Measurements from ENCODE around the gene PPP3CA. TPM values are rescaled to one million over a fixed set of nuclear protein-coding genes. Genes with fewer than 3 reads are reported as not detected.

The PPP3CA gene
- total and polyA plus RNA-seq, 3 experiments from 2014 or later, result 6.9 to 30.7 (median 30.0) TPM

GRCh38 chr4:101040776-101041175 lies 306.6 kb downstream of the PPP3CA start:
- H3K27me3 Mint-ChIP-seq, result no peaks in the 10 kb centered on the region
- POLR2A ChIA-PET, result interaction anchor here (0.6 kb wide), 1 partner anchor 221 kb away, joined by 3 read pairs; no protein-coding TSS in a partner anchor
- CTCF ChIA-PET, result interaction anchor here (1.3 kb wide), 1 partner anchor 192 kb away, joined by 3 read pairs; no protein-coding TSS in a partner anchor
- H3K27ac Mint-ChIP-seq, result no peak overlapping the region
- H3K4me3 ChIP-seq (ENCODE audit: low read length), result no peak overlapping the region
- peaks cover 6 to 12% (median 9%) of the 10 kb centered on the region in 3 donors for H3K36me3 Mint-ChIP-seq
- H3K9me3 ChIP-seq (ENCODE audit: low read length), result no peaks in the 10 kb centered on the region
- H3K36me3 ChIP-seq (ENCODE audit: insufficient read depth, low read length), result no peaks in the 10 kb centered on the region
- DNase-seq, result no peak
- H3K27ac ChIP-seq (ENCODE audit: low read depth, low read length), result no peak overlapping the region
- peaks cover 20% of the 10 kb centered on the region for H3K4me1 ChIP-seq (ENCODE audit: insufficient read depth, low read length)
- H3K4me3 Mint-ChIP-seq, result no peak overlapping the region
- H3K4me1 Mint-ChIP-seq, result peaks cover 51 to 68% (median 57%) of the 10 kb centered on the region in 3 donors
- no peaks in the 10 kb centered on the region for H3K27me3 ChIP-seq (ENCODE audit: insufficient read depth, low read length, poor library complexity, severe bottlenecking)
- no peaks in the 10 kb centered on the region for H3K9me3 Mint-ChIP-seq

- Histone ChIP-seq H3K9me3 (ENCODE audit: low read length) (no peaks in the 10 kb centered on the region), H3K4me1 (ENCODE audit: insufficient read depth, low read length) (peaks cover 20% of the 10 kb centered on the region), H3K27me3 (ENCODE audit: insufficient read depth, low read length, poor library complexity, severe bottlenecking) (no peaks in the 10 kb centered on the region), H3K36me3 (ENCODE audit: insufficient read depth, low read length) (no peaks in the 10 kb centered on the region), H3K4me3 (ENCODE audit: low read length) (no peak overlapping the region), H3K27ac (ENCODE audit: low read depth, low read length) (no peak overlapping the region)
- no peaks in the 10 kb centered on the region for H3K9me3 Mint-ChIP-seq
- POLR2A ChIA-PET, result interaction anchor here (0.7 kb wide), 1 partner anchor 11 kb away, joined by 3 read pairs; no protein-coding TSS in a partner anchor
- peak in 3 of 5 donors; percentile 22 to 78 (median 40) for DNase-seq
- CTCF ChIA-PET, result interaction anchor here (1.0 kb wide), 1 partner anchor 12 kb away, joined by 3 read pairs; no protein-coding TSS in a partner anchor
- H3K4me1 Mint-ChIP-seq, result peaks cover 48 to 60% (median 59%) of the 10 kb centered on the region in 3 donors
- H3K27me3 Mint-ChIP-seq, result no peaks in the 10 kb centered on the region
- H3K36me3 Mint-ChIP-seq, result peaks cover 0 to 8% (median 5%) of the 10 kb centered on the region in 3 donors
- H3K4me3 Mint-ChIP-seq, result peak overlapping the region in 6 of 7 donors; percentile 16 to 71 (median 49)
- H3K27ac Mint-ChIP-seq, result peak overlapping the region in 7 of 8 donors; percentile 40 to 86 (median 75)
These were observed 308.0 kb downstream of the PPP3CA start for GRCh38 chr4:101039367-101039766.

- no peak overlapping the region for H3K4me3 ChIP-seq (ENCODE audit: low read length)
- Mint-ChIP-seq H3K4me1 (peaks cover 56 to 68% (median 63%) of the 10 kb centered on the region in 3 donors), H3K27ac (peak overlapping the region; percentile 21 to 91 (median 76)), H3K4me3 (peak overlapping the region; percentile 24 to 80 (median 67)), H3K9me3 (no peaks in the 10 kb centered on the region), H3K27me3 (no peaks in the 10 kb centered on the region), H3K36me3 (peaks cover 0 to 8% (median 7%) of the 10 kb centered on the region in 3 donors)
- H3K27ac ChIP-seq (ENCODE audit: low read depth, low read length), result no peak overlapping the region
- H3K36me3 ChIP-seq (ENCODE audit: insufficient read depth, low read length), result no peaks in the 10 kb centered on the region
- peak in 1 of 5 donors; percentile 40 for DNase-seq
- CTCF ChIA-PET, result interaction anchor here (1.0 to 1.9 kb wide), 2 partner anchors 13 to 18 kb away, joined by 3 to 8 read pairs; no protein-coding TSS in a partner anchor
- no peaks in the 10 kb centered on the region for H3K27me3 ChIP-seq (ENCODE audit: insufficient read depth, low read length, poor library complexity, severe bottlenecking)
- H3K9me3 ChIP-seq (ENCODE audit: low read length), result no peaks in the 10 kb centered on the region
- POLR2A ChIA-PET, result interaction anchor here (0.7 to 2.0 kb wide), 2 partner anchors 17 to 18 kb away, joined by 3 to 6 read pairs; no protein-coding TSS in a partner anchor
- peaks cover 20% of the 10 kb centered on the region for H3K4me1 ChIP-seq (ENCODE audit: insufficient read depth, low read length)
These were observed 309.4 kb downstream of the PPP3CA start for GRCh38 chr4:101037938-101038413.

GRCh38 chr4:101037249-101037648 lies 310.1 kb downstream of the PPP3CA start:
- ChIA-PET POLR2A (interaction anchor here (2.0 kb wide), 1 partner anchor 16 kb away, joined by 6 read pairs; no protein-coding TSS in a partner anchor), CTCF (interaction anchor here (1.9 kb wide), 1 partner anchor 17 kb away, joined by 8 read pairs; no protein-coding TSS in a partner anchor)
- Histone ChIP-seq H3K27me3 (ENCODE audit: insufficient read depth, low read length, poor library complexity, severe bottlenecking) (no peaks in the 10 kb centered on the region), H3K4me1 (ENCODE audit: insufficient read depth, low read length) (peaks cover 20% of the 10 kb centered on the region), H3K9me3 (ENCODE audit: low read length) (no peaks in the 10 kb centered on the region), H3K27ac (ENCODE audit: low read depth, low read length) (no peak overlapping the region), H3K36me3 (ENCODE audit: insufficient read depth, low read length) (no peaks in the 10 kb centered on the region), H3K4me3 (ENCODE audit: low read length) (no peak overlapping the region)
- Mint-ChIP-seq H3K36me3 (peaks cover 0 to 9% (median 6%) of the 10 kb centered on the region in 3 donors), H3K27ac (peak overlapping the region in 3 of 8 donors; percentile 36 to 84 (median 80)), H3K9me3 (no peaks in the 10 kb centered on the region), H3K4me1 (peaks cover 51 to 62% (median 57%) of the 10 kb centered on the region in 3 donors), H3K27me3 (no peaks in the 10 kb centered on the region), H3K4me3 (no peak overlapping the region)
- DNase-seq, result no peak

GRCh38 chr4:101035487-101035886 lies 311.8 kb downstream of the PPP3CA start:
- H3K4me3 Mint-ChIP-seq, result no peak overlapping the region
- Histone ChIP-seq H3K27me3 (ENCODE audit: insufficient read depth, low read length, poor library complexity, severe bottlenecking) (no peaks in the 10 kb centered on the region), H3K36me3 (ENCODE audit: insufficient read depth, low read length) (no peaks in the 10 kb centered on the region), H3K27ac (ENCODE audit: low read depth, low read length) (no peak overlapping the region), H3K4me1 (ENCODE audit: insufficient read depth, low read length) (peaks cover 20% of the 10 kb centered on the region), H3K4me3 (ENCODE audit: low read length) (no peak overlapping the region), H3K9me3 (ENCODE audit: low read length) (no peaks in the 10 kb centered on the region)
- no peaks in the 10 kb centered on the region for H3K27me3 Mint-ChIP-seq
- CTCF ChIA-PET, result no interaction called here
- no peaks in the 10 kb centered on the region for H3K9me3 Mint-ChIP-seq
- no peak for DNase-seq
- peak overlapping the region in 5 of 8 donors; percentile 9 to 37 (median 17) for H3K27ac Mint-ChIP-seq
- H3K36me3 Mint-ChIP-seq, result peaks cover 0 to 19% (median 8%) of the 10 kb centered on the region in 3 donors
- POLR2A ChIA-PET, result no interaction called here
- peaks cover 40 to 52% (median 50%) of the 10 kb centered on the region in 3 donors for H3K4me1 Mint-ChIP-seq

- peak overlapping the region in 4 of 8 donors; percentile 9 to 52 (median 33) for H3K27ac Mint-ChIP-seq
- H3K4me1 ChIP-seq (ENCODE audit: insufficient read depth, low read length), result peaks cover 15% of the 10 kb centered on the region
- no peaks in the 10 kb centered on the region for H3K27me3 Mint-ChIP-seq
- H3K27me3 ChIP-seq (ENCODE audit: insufficient read depth, low read length, poor library complexity, severe bottlenecking), result no peaks in the 10 kb centered on the region
- no peak overlapping the region for H3K4me3 Mint-ChIP-seq
- H3K4me3 ChIP-seq (ENCODE audit: low read length), result no peak overlapping the region
- H3K36me3 Mint-ChIP-seq, result peaks cover 0 to 20% (median 10%) of the 10 kb centered on the region in 3 donors
- H3K27ac ChIP-seq (ENCODE audit: low read depth, low read length), result no peak overlapping the region
- no peaks in the 10 kb centered on the region for H3K9me3 Mint-ChIP-seq
- H3K9me3 ChIP-seq (ENCODE audit: low read length), result no peaks in the 10 kb centered on the region
- no peaks in the 10 kb centered on the region for H3K36me3 ChIP-seq (ENCODE audit: insufficient read depth, low read length)
- H3K4me1 Mint-ChIP-seq, result peaks cover 32 to 52% (median 43%) of the 10 kb centered on the region in 3 donors
- CTCF ChIA-PET, result interaction anchor here (1.6 kb wide), 1 partner anchor 15 kb away, joined by 3 read pairs; no protein-coding TSS in a partner anchor
- POLR2A ChIA-PET, result no interaction called here
- DNase-seq, result no peak
These were observed 313.3 kb downstream of the PPP3CA start for GRCh38 chr4:101033986-101034385.

- ChIA-PET POLR2A (no interaction called here), CTCF (no interaction called here)
- Histone ChIP-seq H3K4me1 (ENCODE audit: insufficient read depth, low read length) (peaks cover under 1% of the 10 kb centered on the region), H3K27me3 (ENCODE audit: insufficient read depth, low read length, poor library complexity, severe bottlenecking) (no peaks in the 10 kb centered on the region), H3K36me3 (ENCODE audit: insufficient read depth, low read length) (no peaks in the 10 kb centered on the region), H3K9me3 (ENCODE audit: low read length) (no peaks in the 10 kb centered on the region), H3K4me3 (ENCODE audit: low read length) (no peak overlapping the region), H3K27ac (ENCODE audit: low read depth, low read length) (no peak overlapping the region)
- H3K4me3 Mint-ChIP-seq, result no peak overlapping the region
- H3K36me3 Mint-ChIP-seq, result peaks cover 0 to 21% (median 10%) of the 10 kb centered on the region in 3 donors
- no peak for DNase-seq
- H3K27ac Mint-ChIP-seq, result no peak overlapping the region
- no peaks in the 10 kb centered on the region for H3K9me3 Mint-ChIP-seq
- H3K4me1 Mint-ChIP-seq, result peaks cover 27 to 54% (median 42%) of the 10 kb centered on the region in 3 donors
- no peaks in the 10 kb centered on the region for H3K27me3 Mint-ChIP-seq
These were observed 314.8 kb downstream of the PPP3CA start for GRCh38 chr4:101032541-101032940.

- DNase-seq, result no peak
- H3K9me3 Mint-ChIP-seq, result no peaks in the 10 kb centered on the region
- Histone ChIP-seq H3K4me3 (ENCODE audit: low read length) (no peak overlapping the region), H3K27ac (ENCODE audit: low read depth, low read length) (no peak overlapping the region), H3K9me3 (ENCODE audit: low read length) (no peaks in the 10 kb centered on the region), H3K4me1 (ENCODE audit: insufficient read depth, low read length) (no peaks in the 10 kb centered on the region), H3K27me3 (ENCODE audit: insufficient read depth, low read length, poor library complexity, severe bottlenecking) (no peaks in the 10 kb centered on the region), H3K36me3 (ENCODE audit: insufficient read depth, low read length) (no peaks in the 10 kb centered on the region)
- peak overlapping the region in 1 of 8 donors; percentile 49 for H3K27ac Mint-ChIP-seq
- ChIA-PET CTCF (no interaction called here), POLR2A (no interaction called here)
- no peaks in the 10 kb centered on the region for H3K27me3 Mint-ChIP-seq
- peaks cover 0 to 21% (median 10%) of the 10 kb centered on the region in 3 donors for H3K36me3 Mint-ChIP-seq
- no peak overlapping the region for H3K4me3 Mint-ChIP-seq
- peaks cover 24 to 54% (median 36%) of the 10 kb centered on the region in 3 donors for H3K4me1 Mint-ChIP-seq
These were observed 315.4 kb downstream of the PPP3CA start for GRCh38 chr4:101031971-101032370.
